ENCODE measurements around the gene KRT35. TPM values are rescaled to one million over a fixed set of nuclear protein-coding genes. Genes with fewer than 3 reads are reported as not detected.
"Not testable (repeated sequence)": the region's sequence is repeated elsewhere in the genome, so short reads cannot be mapped to it uniquely, and the experiment has no call there.

KRT35 gene
- total and polyA plus RNA-seq, 4 experiments from 2014 or later = not detected

DNA sequence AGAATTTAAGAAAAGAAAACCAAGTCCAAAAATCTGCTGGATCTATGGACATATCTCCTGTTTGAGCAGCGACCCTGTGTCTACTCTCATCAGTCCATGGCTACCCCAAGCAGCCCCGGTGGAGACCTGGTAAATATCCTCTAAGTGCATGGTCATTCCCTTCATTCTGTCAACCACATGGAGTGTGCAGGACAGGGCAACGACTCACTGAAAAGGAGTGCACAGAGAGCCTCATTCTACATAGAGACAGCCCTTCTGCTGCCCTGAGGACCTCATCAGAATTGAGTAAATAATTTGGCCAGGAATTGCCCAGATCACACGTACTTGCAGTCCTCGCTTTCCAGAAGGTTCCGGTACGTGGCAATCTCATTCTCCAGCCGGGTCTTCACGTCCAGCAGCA is 43.2 kb downstream of the KRT35 start:
- no peak overlapping the region for H3K27ac Mint-ChIP-seq
- H3K4me3 Mint-ChIP-seq = no peak overlapping the region
- Histone ChIP-seq H3K9me3 (ENCODE audit: control insufficient read depth in 1 of 2, low read length in 2 of 2) (no peaks in the 10 kb centered on the region), H3K27ac (ENCODE audit: low read depth, low read length) (no peak overlapping the region), H3K36me3 (ENCODE audit: insufficient read depth, low read length) (no peaks in the 10 kb centered on the region), H3K4me1 (ENCODE audit: insufficient read depth, low read length) (no peaks in the 10 kb centered on the region), H3K4me3 (ENCODE audit: low read length in 2 of 2) (no peak overlapping the region), H3K27me3 (ENCODE audit: insufficient read depth, low read length) (no peaks in the 10 kb centered on the region)
- intact Hi-C loops (cut with micrococcal nuclease) = no loop called here
- DNase-seq = no peak
- ChIA-PET CTCF (ENCODE audit: partially characterized antibody) (no interaction called here), POLR2A (ENCODE audit: partially characterized antibody) (no interaction called here)
- peaks cover 0 to 9% (median under 1%) of the 10 kb centered on the region in 4 donors for H3K4me1 Mint-ChIP-seq
- H3K36me3 Mint-ChIP-seq = no peaks in the 10 kb centered on the region
- H3K9me3 Mint-ChIP-seq = peaks cover 0 to 5% (median 0%) of the 10 kb centered on the region in 8 donors
- peaks cover 2 to 4% of the 10 kb centered on the region in 2 donors for H3K27me3 Mint-ChIP-seq

DNA sequence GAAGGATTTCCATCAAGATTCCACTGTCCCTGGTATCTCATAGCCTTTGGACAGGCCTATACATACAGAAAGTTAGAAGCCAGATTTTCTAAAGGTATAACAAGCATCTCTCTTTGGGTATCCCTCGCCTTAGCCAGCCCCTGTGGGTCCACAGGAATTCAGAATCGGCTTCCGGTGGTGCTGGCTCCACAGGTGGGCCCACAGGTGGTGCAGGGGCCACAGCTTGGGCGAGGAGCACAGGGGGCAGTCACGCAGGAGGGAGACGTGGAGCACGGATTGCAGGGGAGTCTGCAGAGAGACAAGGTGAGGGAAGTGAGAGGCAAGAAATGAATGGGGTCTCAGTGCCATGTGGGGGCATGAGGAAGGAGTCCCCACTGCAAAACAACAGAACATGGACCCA is 43.7 kb downstream of the KRT35 start:
- Mint-ChIP-seq H3K4me1 (peaks cover 0 to 9% (median under 1%) of the 10 kb centered on the region in 4 donors), H3K27ac (peak overlapping the region in 1 of 7 donors; percentile 76), H3K36me3 (no peaks in the 10 kb centered on the region), H3K27me3 (peaks cover 2 to 4% of the 10 kb centered on the region in 2 donors), H3K9me3 (peaks cover 0 to 5% (median 0%) of the 10 kb centered on the region in 8 donors), H3K4me3 (no peak overlapping the region)
- Histone ChIP-seq H3K36me3 (ENCODE audit: insufficient read depth, low read length) (no peaks in the 10 kb centered on the region), H3K4me3 (ENCODE audit: low read length in 2 of 2) (no peak overlapping the region), H3K4me1 (ENCODE audit: insufficient read depth, low read length) (no peaks in the 10 kb centered on the region), H3K9me3 (ENCODE audit: control insufficient read depth in 1 of 2, low read length in 2 of 2) (no peaks in the 10 kb centered on the region), H3K27me3 (ENCODE audit: insufficient read depth, low read length) (no peaks in the 10 kb centered on the region), H3K27ac (ENCODE audit: low read depth, low read length) (no peak overlapping the region)
- intact Hi-C loops (cut with micrococcal nuclease) = no loop called here
- CTCF ChIA-PET (ENCODE audit: partially characterized antibody) = no interaction called here
- POLR2A ChIA-PET (ENCODE audit: partially characterized antibody) = no interaction called here
- no peak for DNase-seq

DNA sequence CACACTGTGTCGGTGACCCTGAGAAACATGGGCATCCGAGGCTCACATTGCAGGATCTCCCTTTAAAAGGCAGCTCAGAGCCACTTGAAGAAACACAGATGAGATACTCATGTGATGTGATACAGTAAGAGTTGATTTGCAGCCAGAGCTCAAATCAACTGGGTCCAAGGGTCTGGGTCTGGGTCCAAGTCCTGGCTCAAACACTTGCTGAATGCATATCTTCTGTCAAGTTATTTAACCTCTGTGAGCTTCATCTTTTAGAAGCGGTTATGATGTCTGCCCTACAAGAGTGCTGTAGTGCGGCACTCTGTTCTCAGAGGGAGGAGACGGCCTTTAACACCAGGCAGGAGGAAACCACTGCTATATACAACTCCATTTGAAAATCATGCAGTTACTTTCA is 46.5 kb downstream of the KRT35 start:
- DNase-seq = no peak
- CTCF ChIA-PET (ENCODE audit: partially characterized antibody) = interaction anchor here (0.6 kb wide), 1 partner anchor 228 kb away, joined by 3 read pairs; no protein-coding TSS in a partner anchor
- H3K4me3 Mint-ChIP-seq = no peak overlapping the region

DNA sequence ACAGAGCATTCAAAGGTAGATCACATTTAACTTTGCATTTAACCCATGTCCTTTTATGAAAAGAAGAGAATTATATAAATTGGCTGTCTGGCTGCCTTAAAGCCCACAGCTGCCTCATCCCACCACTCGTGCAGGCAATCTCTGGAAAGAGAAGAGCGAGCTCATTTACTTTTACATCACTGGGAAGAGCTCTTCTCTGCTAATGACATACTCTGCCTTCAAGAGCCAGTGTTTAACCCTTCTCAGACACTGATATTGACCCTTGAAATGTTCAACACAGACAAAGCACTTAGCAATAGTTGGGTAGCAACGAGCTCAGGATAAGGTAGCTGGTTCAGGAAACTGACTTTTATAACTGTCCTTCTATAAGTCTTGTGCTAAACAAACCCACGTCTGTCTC is 46.9 kb downstream of the KRT35 start:
- H3K27ac ChIP-seq (ENCODE audit: low read depth, low read length) = no peak overlapping the region
- POLR2A ChIA-PET (ENCODE audit: partially characterized antibody) = no interaction called here
- Mint-ChIP-seq H3K9me3 (no peaks in the 10 kb centered on the region), H3K4me1 (peaks cover 0 to 5% (median under 1%) of the 10 kb centered on the region in 4 donors), H3K4me3 (no peak overlapping the region), H3K36me3 (no peaks in the 10 kb centered on the region), H3K27ac (no peak overlapping the region), H3K27me3 (peaks cover 1 to 7% of the 10 kb centered on the region in 2 donors)
- no peaks in the 10 kb centered on the region for H3K4me1 ChIP-seq (ENCODE audit: insufficient read depth, low read length)
- H3K4me3 ChIP-seq (ENCODE audit: low read length in 2 of 2) = no peak overlapping the region
- CTCF ChIA-PET (ENCODE audit: partially characterized antibody) = interaction anchor here (0.6 kb wide), 1 partner anchor 229 kb away, joined by 3 read pairs; no protein-coding TSS in a partner anchor
- intact Hi-C loops (cut with micrococcal nuclease) = no loop called here
- H3K9me3 ChIP-seq (ENCODE audit: control insufficient read depth in 1 of 2, low read length in 2 of 2) = no peaks in the 10 kb centered on the region
- no peak for DNase-seq
- H3K36me3 ChIP-seq (ENCODE audit: insufficient read depth, low read length) = no peaks in the 10 kb centered on the region
- H3K27me3 ChIP-seq (ENCODE audit: insufficient read depth, low read length) = no peaks in the 10 kb centered on the region

More for the DNA sequence above, 46.5 kb downstream of the KRT35 start:
- Histone ChIP-seq H3K4me3 (ENCODE audit: low read length in 2 of 2) (no peak overlapping the region), H3K27ac (ENCODE audit: low read depth, low read length) (no peak overlapping the region), H3K27me3 (ENCODE audit: insufficient read depth, low read length) (no peaks in the 10 kb centered on the region), H3K9me3 (ENCODE audit: control insufficient read depth in 1 of 2, low read length in 2 of 2) (no peaks in the 10 kb centered on the region), H3K36me3 (ENCODE audit: insufficient read depth, low read length) (no peaks in the 10 kb centered on the region), H3K4me1 (ENCODE audit: insufficient read depth, low read length) (no peaks in the 10 kb centered on the region)
- no peaks in the 10 kb centered on the region for H3K9me3 Mint-ChIP-seq
- intact Hi-C loops (cut with micrococcal nuclease) = no loop called here
- H3K36me3 Mint-ChIP-seq = no peaks in the 10 kb centered on the region
- H3K27ac Mint-ChIP-seq = no peak overlapping the region
- peaks cover 0 to 8% (median under 1%) of the 10 kb centered on the region in 4 donors for H3K4me1 Mint-ChIP-seq
- peaks cover 3 to 7% of the 10 kb centered on the region in 2 donors for H3K27me3 Mint-ChIP-seq
- POLR2A ChIA-PET (ENCODE audit: partially characterized antibody) = no interaction called here

DNA sequence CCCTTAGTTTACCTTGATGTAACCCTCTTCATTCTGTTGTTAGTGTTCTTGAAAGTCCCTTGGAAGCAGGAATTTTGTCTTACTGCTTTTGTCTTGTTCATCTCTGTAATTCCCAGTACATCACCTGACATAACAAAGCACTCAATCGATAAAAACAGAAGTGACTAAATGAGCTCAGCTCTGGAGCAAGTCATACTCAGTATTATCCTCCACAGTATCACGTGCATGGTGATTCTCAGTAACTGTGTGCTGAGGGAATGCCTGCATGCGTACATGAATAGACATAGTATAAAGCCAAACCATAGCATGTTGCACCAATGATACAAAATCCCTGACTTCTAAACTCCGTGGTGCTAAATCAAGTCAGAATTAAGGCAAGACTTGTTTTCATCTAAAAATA is 47.4 kb downstream of the KRT35 start:
- Histone ChIP-seq H3K36me3 (ENCODE audit: insufficient read depth, low read length) (no peaks in the 10 kb centered on the region), H3K27me3 (ENCODE audit: insufficient read depth, low read length) (no peaks in the 10 kb centered on the region), H3K9me3 (ENCODE audit: control insufficient read depth in 1 of 2, low read length in 2 of 2) (no peaks in the 10 kb centered on the region), H3K27ac (ENCODE audit: low read depth, low read length) (no peak overlapping the region), H3K4me3 (ENCODE audit: low read length in 2 of 2) (no peak overlapping the region), H3K4me1 (ENCODE audit: insufficient read depth, low read length) (no peaks in the 10 kb centered on the region)
- Mint-ChIP-seq H3K27ac (peak overlapping the region in 1 of 7 donors; percentile 26), H3K4me1 (peaks cover 0 to 5% (median under 1%) of the 10 kb centered on the region in 4 donors), H3K27me3 (peaks cover 1 to 7% of the 10 kb centered on the region in 2 donors), H3K9me3 (no peaks in the 10 kb centered on the region), H3K36me3 (no peaks in the 10 kb centered on the region), H3K4me3 (no peak overlapping the region)
- DNase-seq = no peak
- intact Hi-C loops (cut with micrococcal nuclease) = no loop called here
- ChIA-PET POLR2A (ENCODE audit: partially characterized antibody) (no interaction called here), CTCF (ENCODE audit: partially characterized antibody) (interaction anchor here (0.6 kb wide), 1 partner anchor 229 kb away, joined by 3 read pairs; no protein-coding TSS in a partner anchor)

DNA sequence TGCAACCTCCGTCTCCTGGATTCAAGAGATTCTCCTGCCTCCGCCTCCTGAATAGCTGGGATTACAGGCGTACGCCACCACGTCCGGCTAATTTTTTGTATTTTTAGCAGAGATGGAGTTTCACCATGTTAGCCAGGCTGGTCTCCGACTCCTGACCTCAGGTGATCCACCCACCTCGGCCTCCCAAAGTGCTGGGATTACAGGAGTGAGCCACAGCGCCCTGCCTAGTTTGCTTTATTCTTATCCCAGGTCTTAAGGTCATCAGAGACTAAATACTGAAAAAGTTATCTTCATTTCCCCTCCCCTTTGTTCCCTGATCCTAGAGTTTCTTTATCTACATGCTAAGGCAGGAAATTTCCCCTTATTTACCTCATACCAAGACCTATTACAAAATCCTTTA is 50.6 kb downstream of the KRT35 start:
- H3K27me3 ChIP-seq (ENCODE audit: insufficient read depth, low read length); H3K27me3 Mint-ChIP-seq; H3K4me3 ChIP-seq (ENCODE audit: low read length in 2 of 2); intact Hi-C loops (cut with micrococcal nuclease); H3K9me3 ChIP-seq (ENCODE audit: control insufficient read depth in 1 of 2, low read length in 2 of 2); POLR2A ChIA-PET (ENCODE audit: partially characterized antibody); H3K27ac Mint-ChIP-seq; DNase-seq; CTCF ChIA-PET (ENCODE audit: partially characterized antibody); H3K36me3 ChIP-seq (ENCODE audit: insufficient read depth, low read length); H3K4me1 ChIP-seq (ENCODE audit: insufficient read depth, low read length); H3K36me3 Mint-ChIP-seq; H3K27ac ChIP-seq (ENCODE audit: low read depth, low read length); H3K9me3 Mint-ChIP-seq; H3K4me1 Mint-ChIP-seq; H3K4me3 Mint-ChIP-seq: not testable (repeated sequence)

- no peaks in the 10 kb centered on the region for H3K4me1 ChIP-seq (ENCODE audit: insufficient read depth, low read length)
- intact Hi-C loops (cut with micrococcal nuclease) = no loop called here
- ChIA-PET POLR2A (ENCODE audit: partially characterized antibody) (no interaction called here), CTCF (ENCODE audit: partially characterized antibody) (no interaction called here)
- Mint-ChIP-seq H3K4me3 (no peak overlapping the region), H3K27ac (no peak overlapping the region), H3K9me3 (peaks cover 0 to 2% (median 0%) of the 10 kb centered on the region in 8 donors), H3K36me3 (no peaks in the 10 kb centered on the region), H3K4me1 (peaks cover 0 to 5% (median 2%) of the 10 kb centered on the region in 4 donors), H3K27me3 (peaks cover 1 to 7% of the 10 kb centered on the region in 2 donors)
- H3K9me3 ChIP-seq (ENCODE audit: control insufficient read depth in 1 of 2, low read length in 2 of 2) = no peaks in the 10 kb centered on the region
- H3K36me3 ChIP-seq (ENCODE audit: insufficient read depth, low read length) = no peaks in the 10 kb centered on the region
- no peaks in the 10 kb centered on the region for H3K27me3 ChIP-seq (ENCODE audit: insufficient read depth, low read length)
- no peak overlapping the region for H3K27ac ChIP-seq (ENCODE audit: low read depth, low read length)
- DNase-seq = no peak
- H3K4me3 ChIP-seq (ENCODE audit: low read length in 2 of 2) = no peak overlapping the region
These were observed 51.3 kb downstream of the KRT35 start for GRCh38 chr17:41429667-41430066.

Measured in CD4-positive, alpha-beta memory T cell (primary cell).